HEK293 (cell line): ENCODE measurements around the gene CD82.

Experiments
- IKZF3 ChIP-seq: fragments of 450-650 bp; IDR thresholded peaks from 2 replicates; pipeline ENCODE4 v1.5.0; 2018; ENCODE audit warnings: missing biosample characterization, mild to moderate bottlenecking, missing genetic modification characterization, moderate library complexity
- OVOL3 ChIP-seq: fragments of 450-650 bp; formaldehyde crosslinking; IDR thresholded peaks from 2 replicates; pipeline ENCODE4 v1.5.1; 2016; ENCODE audit warnings: missing biosample characterization, missing genetic modification characterization
- PRDM2 ChIP-seq: fragments of 450-650 bp; formaldehyde crosslinking; IDR thresholded peaks from 2 replicates; pipeline ENCODE4 v1.5.1; 2016; ENCODE audit warnings: missing biosample characterization, missing genetic modification characterization, borderline replicate concordance
- SETDB1 ChIP-seq: IDR thresholded peaks from one replicate; pipeline ENCODE4 v1.6.1; 2017; ENCODE audit warnings: mild to moderate bottlenecking, low read length, moderate library complexity, mixed read lengths; ENCODE audit not compliant: insufficient read length
- ZBTB1 ChIP-seq: fragments of 450-650 bp; formaldehyde crosslinking; IDR thresholded peaks from 2 replicates; pipeline ENCODE4 v1.5.1; 2016; ENCODE audit warnings: missing biosample characterization, missing genetic modification characterization
- ZBTB48 ChIP-seq: fragments of 450-650 bp; formaldehyde crosslinking; IDR thresholded peaks from 2 replicates; pipeline ENCODE4 v1.5.1; 2016; ENCODE audit warnings: missing biosample characterization, missing genetic modification characterization
- ZBTB8A ChIP-seq: fragments of 450-650 bp; formaldehyde crosslinking; IDR thresholded peaks from 2 replicates; pipeline ENCODE4 v1.5.1; 2016; ENCODE audit warnings: missing biosample characterization, missing genetic modification characterization
- ZEB2 ChIP-seq: fragments of 450-650 bp; formaldehyde crosslinking; IDR thresholded peaks from 2 replicates; pipeline ENCODE4 v1.5.1; 2016; ENCODE audit warnings: missing biosample characterization, missing genetic modification characterization
- ZFP41 ChIP-seq: fragments of 450-650 bp; formaldehyde crosslinking; IDR thresholded peaks from 2 replicates; pipeline ENCODE4 v1.5.1; 2016; ENCODE audit warnings: missing biosample characterization, missing genetic modification characterization, borderline replicate concordance
- ZNF133 ChIP-seq: fragments of 450-650 bp; formaldehyde crosslinking; IDR thresholded peaks from 2 replicates; pipeline ENCODE4 v1.5.1; 2016; ENCODE audit warnings: missing biosample characterization, missing genetic modification characterization
- ZNF148 ChIP-seq: fragments of 450-650 bp; formaldehyde crosslinking; IDR thresholded peaks from 2 replicates; pipeline ENCODE4 v1.5.0; 2017; ENCODE audit warnings: missing biosample characterization, missing genetic modification characterization, borderline replicate concordance
- ZNF274 ChIP-seq, 2 experiments: fragments of 200-500 bp in 1 of 2; fragments of 450-650 bp in 1 of 2; sonication (Bioruptor generic) in 1 of 2; formaldehyde crosslinking in 1 of 2; IDR thresholded peaks; 2 replicates each; pipeline versions ENCODE4 v1.5.1 to v1.6.1; 2014 to 2016; ENCODE audit warnings: borderline replicate concordance in 1 of 2, inconsistent platforms in 1 of 2, low read length in 1 of 2, missing biosample characterization in 1 of 2, missing genetic modification characterization in 1 of 2
- ZNF350 ChIP-seq: fragments of 450-650 bp; formaldehyde crosslinking; IDR thresholded peaks from 2 replicates; pipeline ENCODE4 v1.5.0; 2017; ENCODE audit warnings: missing biosample characterization, mild to moderate bottlenecking, missing genetic modification characterization
- ZNF423 ChIP-seq: fragments of 450-650 bp; formaldehyde crosslinking; IDR thresholded peaks from 2 replicates; pipeline ENCODE4 v1.5.1; 2016; ENCODE audit warnings: missing biosample characterization, missing genetic modification characterization
- ZNF837 ChIP-seq: fragments of 450-650 bp; formaldehyde crosslinking; IDR thresholded peaks from 2 replicates; pipeline ENCODE4 v1.5.1; 2016; ENCODE audit warnings: missing biosample characterization, missing genetic modification characterization
- TF ChIP-seq, protein P1 (sequence below): fragments of 450-650 bp; formaldehyde crosslinking; IDR thresholded peaks from 2 replicates; pipeline ENCODE4 v1.5.1; 2017; ENCODE audit warnings: missing biosample characterization, missing genetic modification characterization
- TF ChIP-seq, protein P2 (sequence below): fragments of 450-650 bp; IDR thresholded peaks from 2 replicates; pipeline ENCODE4 v1.5.1; 2018; ENCODE audit warnings: missing biosample characterization, missing genetic modification characterization
- TF ChIP-seq, protein P3 (sequence below): fragments of 450-650 bp; formaldehyde crosslinking; IDR thresholded peaks from 2 replicates; pipeline ENCODE4 v1.5.1; 2016; ENCODE audit warnings: missing biosample characterization, missing genetic modification characterization

CD82 gene

GRCh38 chr11:44565211-44565952 lies at the start of gene CD82 (continued):
- TF ChIP-seq, protein P1, sequence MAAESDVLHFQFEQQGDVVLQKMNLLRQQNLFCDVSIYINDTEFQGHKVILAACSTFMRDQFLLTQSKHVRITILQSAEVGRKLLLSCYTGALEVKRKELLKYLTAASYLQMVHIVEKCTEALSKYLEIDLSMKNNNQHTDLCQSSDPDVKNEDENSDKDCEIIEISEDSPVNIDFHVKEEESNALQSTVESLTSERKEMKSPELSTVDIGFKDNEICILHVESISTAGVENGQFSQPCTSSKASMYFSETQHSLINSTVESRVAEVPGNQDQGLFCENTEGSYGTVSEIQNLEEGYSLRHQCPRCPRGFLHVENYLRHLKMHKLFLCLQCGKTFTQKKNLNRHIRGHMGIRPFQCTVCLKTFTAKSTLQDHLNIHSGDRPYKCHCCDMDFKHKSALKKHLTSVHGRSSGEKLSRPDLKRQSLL (tag by site-specific recombination), result no peak
- no peak for TF ChIP-seq ZFP41 (tag by site-specific recombination)
- no peak for TF ChIP-seq ZEB2 (tag by site-specific recombination)
- TF ChIP-seq ZNF148 (tag by site-specific recombination), result no peak
- TF ChIP-seq ZNF837, result no peak
- 0 out of 2 replicates have a peak, but pooled peaks have one; percentile 5 for TF ChIP-seq IKZF3 (tag by site-specific recombination)
- no peak for TF ChIP-seq ZNF274 (IDR thresholded peaks at IDR 0.05; ENCODE audit: low read length)
- TF ChIP-seq ZNF274 (tag by site-specific recombination; IDR thresholded peaks at IDR 0.05; ENCODE audit: borderline replicate concordance), result no peak
- no peak for TF ChIP-seq PRDM2
- no peak for TF ChIP-seq SETDB1
- no peak for TF ChIP-seq ZBTB48 (tag by site-specific recombination)
- TF ChIP-seq ZBTB8A, result no peak
- TF ChIP-seq ZNF350 (tag by site-specific recombination), result no peak
- 0 out of 2 replicates have a peak, but pooled peaks have one; percentile 76 for TF ChIP-seq OVOL3
- no peak for TF ChIP-seq ZNF133 (tag by site-specific recombination)
- TF ChIP-seq ZBTB1 (tag by site-specific recombination), result no peak
- TF ChIP-seq ZNF423 (tag by site-specific recombination), result no peak
- TF ChIP-seq, protein P2, sequence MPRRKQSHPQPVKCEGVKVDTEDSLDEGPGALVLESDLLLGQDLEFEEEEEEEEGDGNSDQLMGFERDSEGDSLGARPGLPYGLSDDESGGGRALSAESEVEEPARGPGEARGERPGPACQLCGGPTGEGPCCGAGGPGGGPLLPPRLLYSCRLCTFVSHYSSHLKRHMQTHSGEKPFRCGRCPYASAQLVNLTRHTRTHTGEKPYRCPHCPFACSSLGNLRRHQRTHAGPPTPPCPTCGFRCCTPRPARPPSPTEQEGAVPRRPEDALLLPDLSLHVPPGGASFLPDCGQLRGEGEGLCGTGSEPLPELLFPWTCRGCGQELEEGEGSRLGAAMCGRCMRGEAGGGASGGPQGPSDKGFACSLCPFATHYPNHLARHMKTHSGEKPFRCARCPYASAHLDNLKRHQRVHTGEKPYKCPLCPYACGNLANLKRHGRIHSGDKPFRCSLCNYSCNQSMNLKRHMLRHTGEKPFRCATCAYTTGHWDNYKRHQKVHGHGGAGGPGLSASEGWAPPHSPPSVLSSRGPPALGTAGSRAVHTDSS (tag by site-specific recombination), result no peak
- TF ChIP-seq, protein P3, sequence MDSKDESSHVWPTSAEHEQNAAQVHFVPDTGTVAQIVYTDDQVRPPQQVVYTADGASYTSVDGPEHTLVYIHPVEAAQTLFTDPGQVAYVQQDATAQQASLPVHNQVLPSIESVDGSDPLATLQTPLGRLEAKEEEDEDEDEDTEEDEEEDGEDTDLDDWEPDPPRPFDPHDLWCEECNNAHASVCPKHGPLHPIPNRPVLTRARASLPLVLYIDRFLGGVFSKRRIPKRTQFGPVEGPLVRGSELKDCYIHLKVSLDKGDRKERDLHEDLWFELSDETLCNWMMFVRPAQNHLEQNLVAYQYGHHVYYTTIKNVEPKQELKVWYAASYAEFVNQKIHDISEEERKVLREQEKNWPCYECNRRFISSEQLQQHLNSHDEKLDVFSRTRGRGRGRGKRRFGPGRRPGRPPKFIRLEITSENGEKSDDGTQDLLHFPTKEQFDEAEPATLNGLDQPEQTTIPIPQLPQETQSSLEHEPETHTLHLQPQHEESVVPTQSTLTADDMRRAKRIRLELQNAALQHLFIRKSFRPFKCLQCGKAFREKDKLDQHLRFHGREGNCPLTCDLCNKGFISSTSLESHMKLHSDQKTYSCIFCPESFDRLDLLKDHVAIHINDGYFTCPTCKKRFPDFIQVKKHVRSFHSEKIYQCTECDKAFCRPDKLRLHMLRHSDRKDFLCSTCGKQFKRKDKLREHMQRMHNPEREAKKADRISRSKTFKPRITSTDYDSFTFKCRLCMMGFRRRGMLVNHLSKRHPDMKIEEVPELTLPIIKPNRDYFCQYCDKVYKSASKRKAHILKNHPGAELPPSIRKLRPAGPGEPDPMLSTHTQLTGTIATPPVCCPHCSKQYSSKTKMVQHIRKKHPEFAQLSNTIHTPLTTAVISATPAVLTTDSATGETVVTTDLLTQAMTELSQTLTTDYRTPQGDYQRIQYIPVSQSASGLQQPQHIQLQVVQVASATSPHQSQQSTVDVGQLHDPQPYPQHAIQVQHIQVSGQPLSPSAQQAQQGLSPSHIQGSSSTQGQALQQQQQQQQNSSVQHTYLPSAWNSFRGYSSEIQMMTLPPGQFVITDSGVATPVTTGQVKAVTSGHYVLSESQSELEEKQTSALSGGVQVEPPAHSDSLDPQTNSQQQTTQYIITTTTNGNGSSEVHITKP (tag by site-specific recombination), result no peak
- TF ChIP-seq, all 188 proteins: peak for 15
